ENCODE measurements around the gene SPATA19. TPM values are rescaled to one million over a fixed set of nuclear protein-coding genes. Genes with fewer than 3 reads are reported as not detected.
A peak's percentile ranks its signal among the peaks of the same experiment; 100 is the strongest.

The SPATA19 gene
- polyA plus RNA-seq, 4 donors, result not detected

DNA sequence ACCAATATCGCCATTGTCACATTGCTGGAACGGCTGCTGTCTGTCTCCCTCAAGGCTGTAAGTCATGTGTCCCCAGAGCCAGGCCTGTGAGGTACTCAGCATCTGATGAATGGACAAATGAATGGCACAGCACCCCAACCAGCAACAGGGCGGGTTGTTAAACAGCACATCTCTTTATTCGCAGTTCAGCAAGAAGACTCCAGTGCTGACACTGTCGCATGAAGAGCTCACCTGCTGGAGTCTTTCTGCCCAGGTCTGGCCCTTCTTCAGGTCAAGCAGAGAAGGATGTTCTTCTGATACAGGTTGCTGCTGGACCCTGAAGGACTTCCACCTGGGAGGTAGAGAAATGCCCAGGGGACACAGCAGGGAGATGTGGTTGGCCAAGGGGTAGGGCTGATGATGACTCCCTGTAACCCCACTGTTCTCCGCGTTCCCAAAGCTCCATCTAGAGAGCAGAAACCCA is 4.8 kb downstream of the SPATA19 start:
- no peak for DNase-seq (ENCODE audit: low read depth in 4 of 4, low spot score in 2 of 4)

DNA sequence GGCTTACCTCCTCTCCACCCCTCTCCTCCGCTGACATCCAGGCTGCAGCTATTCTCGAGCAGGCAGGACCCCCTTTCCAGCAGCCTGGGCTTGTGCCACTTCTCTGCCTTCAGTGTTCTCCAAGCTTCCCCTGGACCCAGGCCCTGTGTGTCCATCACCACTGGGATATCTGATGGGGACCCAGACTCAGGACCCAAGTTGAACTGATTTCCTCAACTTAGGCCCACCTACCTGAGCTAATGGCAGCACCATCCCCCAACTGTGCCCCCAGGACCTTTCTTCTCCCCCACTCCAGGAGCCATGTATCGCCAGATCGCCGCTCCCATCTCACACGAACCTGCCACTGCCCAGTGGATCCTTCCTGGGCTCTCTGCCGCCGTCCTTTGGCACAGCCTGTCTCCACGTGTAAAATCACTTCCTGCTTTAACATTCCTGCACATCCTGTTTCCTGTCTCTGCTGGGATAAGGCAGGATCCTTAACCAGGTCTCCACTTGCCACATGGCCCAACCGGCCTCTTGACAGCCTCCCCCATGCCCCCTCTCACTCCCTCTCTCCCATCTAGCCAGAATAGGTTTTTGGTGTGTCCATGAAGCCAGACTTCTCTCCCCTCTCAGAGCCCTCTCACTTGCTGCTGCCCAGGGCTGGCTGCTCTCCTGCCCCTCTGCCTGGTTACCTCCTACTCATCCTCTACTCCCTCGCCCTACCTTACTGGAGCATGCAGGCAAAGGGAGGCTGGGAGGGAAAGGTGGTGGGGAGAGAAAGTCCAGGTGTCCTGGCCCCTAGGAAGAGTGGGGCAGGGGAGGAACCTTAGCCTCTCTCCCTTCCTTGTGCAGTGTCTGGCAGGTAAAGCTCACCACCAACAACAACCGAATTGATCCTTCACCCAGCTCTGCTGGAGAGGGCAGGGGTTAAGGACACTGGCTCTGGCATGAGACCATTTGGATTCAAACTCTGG is 9.4 kb downstream of the SPATA19 start:
- DNase-seq (ENCODE audit: low read depth in 4 of 4, low spot score in 2 of 4), result no peak

DNA sequence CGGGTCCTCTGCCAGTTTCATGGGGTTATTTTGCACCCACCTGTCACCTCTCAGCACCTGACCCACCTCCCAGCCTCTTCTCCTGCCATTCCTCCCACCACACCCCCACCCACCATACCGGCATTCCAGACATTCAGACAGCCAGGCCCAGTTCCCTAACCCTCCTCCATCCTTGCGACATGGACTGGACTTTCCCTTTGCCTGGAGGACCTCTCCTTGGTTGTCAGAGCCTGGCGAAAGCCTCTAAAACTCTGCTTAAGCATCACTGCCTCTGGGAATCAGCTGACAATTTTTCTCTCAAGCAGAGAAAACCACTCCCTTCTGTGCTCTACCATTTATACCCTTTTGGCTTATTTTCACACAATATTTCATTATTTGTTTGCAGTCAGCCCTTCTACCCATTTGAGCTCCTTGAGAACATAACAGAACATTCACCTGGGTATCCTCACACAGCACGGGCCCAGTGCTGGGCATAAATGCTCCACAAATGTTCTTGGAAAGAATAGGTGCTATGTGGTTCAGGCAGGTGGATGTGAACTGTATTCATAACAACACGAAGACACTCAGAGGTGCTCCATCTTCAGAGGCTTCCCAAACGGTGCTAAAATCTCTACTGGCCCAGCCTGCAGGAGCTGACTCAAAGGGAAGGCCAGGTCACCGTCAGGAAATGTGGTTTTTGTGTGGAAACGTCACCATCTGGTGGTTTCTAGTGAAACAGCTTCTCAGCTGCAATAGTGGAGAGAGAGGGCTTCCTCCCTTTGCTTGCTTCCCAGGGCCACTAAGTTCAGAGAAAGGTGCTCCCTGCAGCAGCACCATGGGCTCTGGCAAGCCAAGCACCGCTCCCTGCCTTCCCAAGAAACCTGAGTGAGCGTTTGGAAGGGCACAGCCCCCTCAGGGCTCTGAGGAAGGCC is 10.4 kb downstream of the SPATA19 start:
- peak in 2 of 4 donors; percentile 39 to 61 for DNase-seq (ENCODE audit: low read depth in 4 of 4, low spot score in 2 of 4)

DNA sequence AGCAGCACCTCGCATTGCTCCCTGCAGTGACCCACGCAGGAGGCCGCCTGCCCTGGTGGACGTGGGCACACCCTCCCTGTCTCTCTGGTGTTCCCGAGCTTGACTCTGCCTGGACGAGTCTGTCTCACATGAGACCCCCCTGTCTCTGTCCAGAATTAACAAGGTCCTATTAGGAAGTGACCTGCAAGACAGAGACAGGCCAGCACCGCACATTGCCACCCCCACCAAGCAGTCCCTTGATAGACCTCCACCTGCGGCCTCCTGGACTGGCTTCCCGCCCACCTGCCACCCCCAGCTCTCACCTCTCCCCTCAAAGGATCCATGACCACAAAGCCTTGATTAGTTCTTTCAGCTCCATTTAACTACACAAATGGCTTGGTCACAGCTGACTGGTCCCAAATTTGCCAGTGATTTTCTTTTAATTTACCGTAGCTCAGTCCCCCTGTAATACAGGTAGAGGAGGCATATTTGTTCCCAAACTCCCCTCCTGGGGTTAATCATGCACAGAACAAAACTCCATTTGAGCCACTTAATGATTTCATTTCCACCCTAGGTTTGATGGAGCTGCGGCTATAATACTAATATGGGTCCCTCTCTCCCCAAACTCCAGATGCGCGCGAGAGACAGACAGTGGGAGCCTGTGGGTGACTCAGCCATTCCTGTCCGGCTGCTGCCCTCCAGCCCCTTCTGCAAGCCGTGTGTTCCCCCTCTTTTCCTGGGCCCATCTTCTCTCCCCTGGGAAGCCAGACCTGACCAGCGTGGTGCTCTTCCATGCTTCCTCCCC is 11.2 kb downstream of the SPATA19 start:
- DNase-seq (ENCODE audit: low read depth in 4 of 4, low spot score in 2 of 4), result no peak

DNA sequence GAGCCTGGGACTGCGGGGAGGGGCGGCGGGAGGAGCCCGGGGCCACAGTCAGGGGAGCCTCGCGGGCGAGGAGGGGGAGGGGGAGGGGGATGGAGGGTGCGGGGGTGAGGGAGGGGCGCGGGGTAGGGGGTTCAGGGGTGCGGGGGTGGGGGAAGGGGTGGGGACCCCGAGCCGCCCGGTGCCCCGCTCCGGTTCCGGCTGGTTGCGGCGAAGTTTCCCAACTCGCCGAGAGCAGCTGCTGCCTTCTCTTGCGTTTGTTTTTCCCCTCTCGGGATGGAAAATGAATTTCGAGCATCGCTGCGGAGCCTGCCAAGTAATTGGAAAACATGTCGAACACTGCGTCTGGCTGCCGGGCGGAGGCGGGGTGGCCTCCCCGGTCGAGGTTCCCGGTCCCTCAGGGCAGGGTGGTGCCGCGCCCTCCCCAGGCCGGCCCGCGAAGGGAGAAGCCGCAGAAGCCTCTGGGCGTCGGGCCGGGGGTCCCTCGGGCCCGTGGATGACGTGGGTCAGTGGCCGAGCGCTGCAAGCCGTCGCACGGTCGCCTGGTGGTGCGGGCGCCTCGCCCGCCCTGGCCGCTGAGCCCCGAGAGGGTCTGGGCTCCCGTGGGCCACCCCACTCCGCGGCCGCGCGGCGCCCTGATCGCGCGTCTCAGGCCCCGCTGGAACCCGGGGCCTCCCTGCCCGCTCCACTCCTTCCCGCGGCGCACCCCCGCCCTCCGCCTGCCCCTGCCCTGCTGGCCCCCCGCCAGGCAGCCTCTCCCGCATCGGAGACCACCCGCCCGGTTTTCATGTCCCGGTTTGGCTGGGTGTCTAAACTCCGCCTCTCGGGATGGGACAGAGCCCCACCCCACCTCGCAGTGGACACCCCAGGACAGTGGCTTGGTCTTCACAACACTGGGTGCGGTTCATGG is 12.1 kb downstream of the SPATA19 start:
- DNase-seq (ENCODE audit: low read depth in 4 of 4, low spot score in 2 of 4), result no peak

DNA sequence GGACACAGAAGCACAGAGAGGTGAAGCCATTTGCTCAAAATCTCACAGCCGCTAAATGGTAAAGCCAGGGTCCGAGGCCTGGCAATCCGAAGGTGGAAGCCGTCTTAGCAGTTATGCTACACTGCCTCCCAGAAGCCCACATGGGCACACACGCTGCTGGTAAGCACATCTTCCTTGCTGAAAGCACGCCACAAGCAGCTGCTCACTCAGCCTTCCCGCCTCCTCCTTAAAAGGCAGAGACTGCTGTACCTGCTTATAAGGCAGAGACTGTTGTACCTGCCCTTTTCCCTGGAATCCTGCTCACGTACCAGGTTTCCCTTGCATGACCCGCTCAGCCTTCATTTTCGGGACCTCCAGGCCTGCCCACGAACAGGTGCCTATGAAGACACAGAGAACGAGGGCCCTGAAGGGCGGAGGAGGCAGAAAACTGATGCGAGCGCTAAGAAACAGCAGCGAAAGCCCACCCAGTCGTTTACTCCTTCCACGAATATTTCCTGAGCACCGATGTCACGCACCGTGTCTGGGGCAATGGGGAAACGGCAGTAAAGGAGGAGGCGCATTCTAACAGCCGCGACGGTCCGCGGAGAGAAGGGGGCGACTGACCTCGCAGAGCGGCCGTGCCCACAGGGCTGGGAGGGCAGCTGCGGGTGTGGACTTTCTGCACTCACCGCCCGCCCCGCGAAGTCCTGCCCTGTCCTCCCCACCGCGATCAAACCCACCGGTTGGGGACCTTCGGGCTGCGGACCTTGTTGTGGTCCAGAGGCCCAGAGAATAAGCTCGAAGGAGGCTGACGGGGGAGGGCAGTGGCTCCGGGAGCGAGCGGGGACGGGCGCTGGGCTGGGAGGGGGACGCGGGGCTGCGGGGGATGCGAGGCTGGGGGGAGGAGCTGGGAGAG is 13.0 kb downstream of the SPATA19 start:
- DNase-seq (ENCODE audit: low read depth in 4 of 4, low spot score in 2 of 4), result no peak

DNA sequence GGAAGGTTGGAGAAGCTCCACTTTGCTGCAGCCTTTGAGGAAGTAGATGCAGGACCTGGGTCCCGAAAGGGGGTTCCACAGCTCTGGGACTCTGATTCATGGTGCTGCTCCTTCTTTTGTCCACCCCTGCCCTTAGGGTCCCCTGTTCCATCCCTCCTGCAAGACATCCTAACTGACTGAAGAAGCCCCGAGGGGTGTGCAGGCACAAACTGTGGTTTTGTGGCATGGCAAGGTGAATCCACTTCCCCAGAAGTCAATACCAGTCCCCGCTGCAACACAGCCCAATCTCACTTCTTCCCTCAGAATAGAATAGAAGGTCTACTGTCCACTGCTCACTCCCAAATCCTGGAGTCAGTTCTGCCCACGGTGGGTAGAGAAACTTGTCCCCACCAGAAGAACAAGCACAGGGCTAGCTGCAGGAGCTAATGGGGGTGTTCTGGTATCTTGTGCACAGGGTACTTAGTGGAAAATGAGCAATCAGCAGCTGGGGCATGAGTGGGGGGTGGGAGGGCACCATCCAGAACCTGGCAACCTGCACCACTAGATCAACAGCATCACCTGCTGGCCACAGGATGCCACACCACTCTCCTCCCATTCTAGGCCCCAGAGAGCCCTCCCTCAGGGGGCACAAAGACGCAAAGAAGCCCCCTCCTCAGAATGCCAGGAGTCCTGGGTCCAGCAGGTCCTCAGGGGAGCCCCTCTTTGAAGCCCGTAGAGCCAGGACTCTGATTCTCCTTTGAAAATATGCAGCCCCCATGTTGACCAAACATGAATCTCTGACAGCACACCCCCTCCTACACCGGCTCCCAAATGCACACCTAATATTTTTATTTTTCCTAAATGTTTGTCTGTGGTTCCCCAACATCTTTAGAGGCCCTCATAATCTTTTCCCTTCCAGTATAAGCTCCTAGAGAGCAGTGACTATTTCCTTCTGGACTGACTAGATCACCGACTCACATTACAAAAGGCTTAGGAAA is 14.1 kb downstream of the SPATA19 start:
- no peak for DNase-seq (ENCODE audit: low read depth in 4 of 4, low spot score in 2 of 4)

DNA sequence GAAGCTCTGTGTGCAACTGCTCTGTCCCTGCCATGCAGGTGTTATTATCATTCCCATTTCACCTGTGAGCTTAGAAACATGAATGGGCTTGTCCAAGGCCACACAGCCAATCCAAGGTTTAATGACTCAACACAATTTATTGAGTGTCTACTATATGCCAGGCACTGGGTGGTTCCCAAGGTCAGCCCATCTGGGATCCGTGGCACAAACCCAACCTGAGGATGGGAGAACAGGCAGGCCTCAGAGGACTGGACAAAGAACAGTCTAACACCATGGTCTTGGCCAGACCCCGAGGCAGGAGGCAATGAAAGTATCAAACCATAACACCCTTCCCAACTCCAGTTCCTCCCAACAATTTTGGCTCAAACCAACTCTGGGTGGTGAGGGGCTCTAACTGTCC is 15.7 kb downstream of the SPATA19 start:
- no peak for DNase-seq (ENCODE audit: low read depth in 4 of 4, low spot score in 2 of 4)

DNA sequence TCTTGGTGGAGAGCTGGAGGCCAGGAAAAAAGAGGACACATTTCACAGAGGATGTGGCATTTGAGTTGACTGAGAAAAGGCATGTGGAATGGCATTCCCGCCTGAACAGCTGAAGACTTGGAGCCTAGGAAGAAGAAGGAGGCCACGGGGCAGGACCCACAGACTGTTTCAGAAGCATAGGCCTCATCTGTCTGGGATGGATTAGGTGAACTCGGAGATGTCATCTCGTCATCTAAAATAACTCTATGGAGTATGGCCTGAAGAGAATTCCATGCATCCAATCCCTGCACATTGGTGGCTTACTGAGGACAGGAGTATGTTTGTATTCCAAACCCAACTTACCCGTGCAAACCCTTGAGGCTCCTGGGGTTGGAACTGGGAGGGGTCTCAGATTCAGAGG is 16.4 kb downstream of the SPATA19 start:
- no peak for DNase-seq (ENCODE audit: low read depth in 4 of 4, low spot score in 2 of 4)

DNA sequence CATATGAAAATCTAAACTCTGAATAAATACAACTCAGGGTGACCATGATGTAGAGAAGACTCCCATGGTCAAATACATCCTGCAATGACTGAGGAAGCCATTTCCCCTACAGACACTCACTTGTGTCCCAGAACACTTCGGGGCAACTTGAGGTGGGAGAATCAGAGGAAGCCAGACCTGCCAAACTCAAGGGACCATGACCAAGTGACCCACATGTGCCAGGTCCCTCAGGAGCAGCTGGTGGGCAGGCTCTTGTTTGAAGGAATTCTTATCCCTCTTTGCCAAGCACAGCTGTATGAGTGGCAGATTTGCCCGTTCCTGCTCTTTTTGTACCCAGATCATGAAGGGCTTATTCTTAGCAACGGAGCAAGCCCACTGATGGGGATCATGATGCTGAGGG is 17.8 kb downstream of the SPATA19 start:
- DNase-seq (ENCODE audit: low read depth in 4 of 4, low spot score in 2 of 4), result no peak

DNA sequence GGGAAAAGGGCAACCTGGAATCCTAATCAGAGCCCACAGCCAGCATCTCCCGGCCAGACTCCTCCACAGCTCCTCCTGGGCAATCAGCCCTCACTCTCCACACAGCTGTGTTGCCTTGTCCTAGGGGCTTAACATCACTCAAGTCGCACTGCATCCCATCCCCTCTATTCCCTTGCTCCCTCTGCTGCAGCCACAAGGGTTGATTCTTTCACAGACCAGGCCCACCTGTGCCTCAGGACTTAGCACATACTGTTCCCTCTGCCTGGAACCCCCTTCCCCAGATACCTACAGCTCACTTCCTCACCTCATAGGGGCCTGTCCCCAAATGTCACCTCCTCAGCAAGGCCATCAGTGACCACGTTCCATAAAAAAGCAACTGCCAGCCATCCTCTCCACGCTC is 18.4 kb downstream of the SPATA19 start:
- no peak for DNase-seq (ENCODE audit: low read depth in 4 of 4, low spot score in 2 of 4)

DNA sequence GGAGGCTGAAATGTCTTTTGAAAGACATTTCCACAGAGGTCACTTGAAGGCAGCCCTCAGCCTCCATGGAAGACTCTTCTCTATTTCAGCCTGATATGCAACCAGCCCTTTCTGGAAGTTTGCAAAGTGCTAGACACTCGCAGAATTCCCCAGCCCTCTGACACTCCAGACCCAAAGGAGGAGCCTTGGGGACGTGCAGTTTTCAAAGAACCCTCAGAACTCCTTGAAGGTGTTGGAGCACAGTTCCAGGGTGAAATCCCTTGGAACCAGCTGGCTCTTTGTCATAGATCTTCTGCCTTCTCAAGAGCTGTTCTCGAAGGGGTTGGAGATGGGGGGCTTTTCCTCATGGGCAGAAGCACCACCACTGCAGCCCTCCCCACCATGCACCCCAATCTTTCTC is 19.6 kb downstream of the SPATA19 start:
- no peak for DNase-seq (ENCODE audit: low read depth in 4 of 4, low spot score in 2 of 4)

DNA sequence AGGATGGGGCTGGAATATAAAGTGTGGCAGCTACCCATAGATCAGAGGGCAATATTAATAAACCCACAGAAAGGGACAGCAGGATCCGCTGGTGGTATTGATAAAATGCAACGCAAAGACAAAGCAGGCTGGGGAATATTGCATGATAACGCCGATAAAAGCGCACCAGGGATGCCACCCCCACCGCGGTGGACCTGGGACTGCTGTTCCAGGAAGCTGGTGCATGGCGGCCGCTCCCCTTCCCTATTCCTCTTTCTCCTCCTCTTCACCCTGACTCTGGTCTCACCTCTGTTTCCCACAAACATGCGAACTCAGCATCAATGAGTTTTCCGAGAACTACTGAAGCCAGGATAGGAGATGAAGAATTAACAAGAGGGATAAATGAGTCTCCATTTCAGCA is 20.2 kb downstream of the SPATA19 start:
- no peak for DNase-seq (ENCODE audit: low read depth in 4 of 4, low spot score in 2 of 4)

DNA sequence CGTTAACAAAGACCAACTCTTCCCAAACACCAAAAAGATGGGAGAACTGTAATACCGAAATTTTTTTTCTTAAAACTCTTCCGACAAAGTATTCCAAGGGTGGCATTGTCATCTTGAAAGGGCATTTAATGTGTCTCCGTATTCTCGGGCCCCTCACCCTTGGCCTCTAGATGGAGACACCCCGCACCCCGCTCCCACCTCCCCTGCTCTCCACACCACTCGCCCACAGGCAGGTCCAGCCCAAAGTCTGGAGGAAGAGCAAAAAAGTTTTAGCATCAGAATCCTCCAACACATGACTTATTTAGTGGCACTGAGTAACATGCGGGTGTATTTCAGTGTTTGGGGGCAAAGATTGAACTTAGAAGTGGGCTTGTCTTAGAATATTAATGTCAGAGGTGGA is 20.7 kb downstream of the SPATA19 start:
- no peak for DNase-seq (ENCODE audit: low read depth in 4 of 4, low spot score in 2 of 4)

DNA sequence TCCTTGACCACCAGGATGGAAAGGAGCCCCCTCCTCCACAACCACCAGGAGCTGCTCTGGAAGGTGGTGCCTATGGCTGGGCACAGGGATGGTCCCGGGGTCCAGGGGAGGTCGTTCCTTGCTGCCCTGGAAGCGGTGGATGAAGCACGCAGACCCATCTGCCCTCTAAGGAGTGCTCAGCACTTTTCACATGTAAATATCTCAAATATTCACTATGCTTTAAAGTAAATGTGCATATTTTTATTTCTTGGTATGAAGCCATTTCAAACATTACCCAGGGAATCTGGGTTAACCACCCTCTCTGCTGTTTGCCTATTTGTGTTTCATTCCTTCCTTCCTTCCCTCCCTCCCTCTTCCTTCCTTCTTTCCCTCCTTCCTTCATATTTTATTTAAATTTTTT is 21.7 kb downstream of the SPATA19 start:
- DNase-seq (ENCODE audit: low read depth in 4 of 4, low spot score in 2 of 4), result no peak

DNA sequence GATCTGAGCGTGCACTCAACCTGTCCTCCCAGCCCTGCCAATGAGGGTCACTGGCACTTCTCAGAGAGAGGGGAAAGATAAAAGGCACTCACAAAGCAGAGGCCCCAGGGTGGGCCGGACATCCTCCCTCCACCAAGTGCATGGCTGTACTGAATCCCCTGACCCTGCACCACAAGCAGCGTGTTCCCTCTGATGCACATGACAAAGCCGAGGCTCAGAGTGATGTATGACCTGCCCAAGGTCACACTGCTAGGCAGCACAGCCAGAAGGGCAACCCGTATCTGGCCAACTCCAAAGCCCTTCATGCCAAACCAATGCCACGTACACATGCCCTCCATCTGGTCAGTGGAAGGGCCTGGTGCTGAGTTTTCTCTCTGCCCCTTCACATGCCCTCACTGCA is 22.1 kb downstream of the SPATA19 start:
- no peak for DNase-seq (ENCODE audit: low read depth in 4 of 4, low spot score in 2 of 4)

DNA sequence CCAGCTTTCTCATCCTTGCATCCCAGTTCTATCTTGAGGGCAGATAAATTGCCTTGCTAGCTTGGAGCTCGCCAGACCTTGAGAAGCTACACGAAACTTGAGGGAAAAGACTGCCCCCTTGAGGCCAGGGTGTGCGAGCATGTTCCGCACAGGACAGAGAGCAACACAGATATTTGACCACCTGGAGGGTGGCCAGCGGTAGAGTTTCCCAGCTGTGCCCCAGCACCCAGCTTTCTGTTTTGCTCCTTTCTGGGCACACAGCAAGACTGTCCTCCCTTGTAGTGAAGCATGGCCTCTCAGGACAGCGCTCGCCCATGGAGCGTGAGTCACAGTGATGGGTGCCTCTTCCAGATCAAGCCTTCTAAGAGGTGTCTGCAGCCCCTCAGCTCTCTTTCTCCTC is 23.5 kb downstream of the SPATA19 start:
- peak in 1 of 4 donors; percentile 75 for DNase-seq (ENCODE audit: low read depth in 4 of 4, low spot score in 2 of 4)
